Kidney epithelial cell (primary cell): ENCODE results near the gene WNT1. TPM values are rescaled to one million over a fixed set of nuclear protein-coding genes. Genes with fewer than 3 reads are reported as not detected.

Experiments
- DNase-seq: peaks from one replicate; pipeline ENCODE4 v3.0.0-alpha.2; 2010; ENCODE audit warnings: low read depth
- H3K27me3 ChIP-seq: 2 replicates; pipeline ENCODE4 v1.6.0; 2011; ENCODE audit warnings: low read length; ENCODE audit not compliant: control insufficient read depth, insufficient read depth
- H3K36me3 ChIP-seq: 2 replicates; pipeline ENCODE4 v1.5.1; 2011; ENCODE audit warnings: low read length; ENCODE audit not compliant: control insufficient read depth, insufficient read depth
- H3K4me3 ChIP-seq: 2 replicates; pipeline ENCODE4 v1.5.1; 2011; ENCODE audit warnings: low read depth, mild to moderate bottlenecking, control low read depth, low read length
- total RNA-seq: library from RNA; depleted of rRNA; stranded (reverse); fragments of >200 nt; gene quantifications from 2 replicates; pipeline ENCODE4 v1.2.3, GENCODE V29; 2015
- TF ChIP-seq, protein P1 (sequence below): IDR thresholded peaks from 2 replicates; pipeline ENCODE4 v1.5.1; 2011; ENCODE audit warnings: mild to moderate bottlenecking, moderate library complexity, low read length, control low read depth, inconsistent platforms; ENCODE audit not compliant: insufficient read depth, poor library complexity, severe bottlenecking

WNT1 gene
- total RNA-seq, 1 donor from 2014 or later: not detected

GRCh38 chr12:48973531-48973930 is 4.6 kb upstream of the WNT1 start:
- Histone ChIP-seq H3K36me3 (no peaks in the 10 kb centered on the region), H3K27me3 (peaks cover 83% of the 10 kb centered on the region), H3K4me3 (no peak overlapping the region)
- DNase-seq: no peak
- TF ChIP-seq, protein P1, sequence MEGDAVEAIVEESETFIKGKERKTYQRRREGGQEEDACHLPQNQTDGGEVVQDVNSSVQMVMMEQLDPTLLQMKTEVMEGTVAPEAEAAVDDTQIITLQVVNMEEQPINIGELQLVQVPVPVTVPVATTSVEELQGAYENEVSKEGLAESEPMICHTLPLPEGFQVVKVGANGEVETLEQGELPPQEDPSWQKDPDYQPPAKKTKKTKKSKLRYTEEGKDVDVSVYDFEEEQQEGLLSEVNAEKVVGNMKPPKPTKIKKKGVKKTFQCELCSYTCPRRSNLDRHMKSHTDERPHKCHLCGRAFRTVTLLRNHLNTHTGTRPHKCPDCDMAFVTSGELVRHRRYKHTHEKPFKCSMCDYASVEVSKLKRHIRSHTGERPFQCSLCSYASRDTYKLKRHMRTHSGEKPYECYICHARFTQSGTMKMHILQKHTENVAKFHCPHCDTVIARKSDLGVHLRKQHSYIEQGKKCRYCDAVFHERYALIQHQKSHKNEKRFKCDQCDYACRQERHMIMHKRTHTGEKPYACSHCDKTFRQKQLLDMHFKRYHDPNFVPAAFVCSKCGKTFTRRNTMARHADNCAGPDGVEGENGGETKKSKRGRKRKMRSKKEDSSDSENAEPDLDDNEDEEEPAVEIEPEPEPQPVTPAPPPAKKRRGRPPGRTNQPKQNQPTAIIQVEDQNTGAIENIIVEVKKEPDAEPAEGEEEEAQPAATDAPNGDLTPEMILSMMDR: no peak

DNA sequence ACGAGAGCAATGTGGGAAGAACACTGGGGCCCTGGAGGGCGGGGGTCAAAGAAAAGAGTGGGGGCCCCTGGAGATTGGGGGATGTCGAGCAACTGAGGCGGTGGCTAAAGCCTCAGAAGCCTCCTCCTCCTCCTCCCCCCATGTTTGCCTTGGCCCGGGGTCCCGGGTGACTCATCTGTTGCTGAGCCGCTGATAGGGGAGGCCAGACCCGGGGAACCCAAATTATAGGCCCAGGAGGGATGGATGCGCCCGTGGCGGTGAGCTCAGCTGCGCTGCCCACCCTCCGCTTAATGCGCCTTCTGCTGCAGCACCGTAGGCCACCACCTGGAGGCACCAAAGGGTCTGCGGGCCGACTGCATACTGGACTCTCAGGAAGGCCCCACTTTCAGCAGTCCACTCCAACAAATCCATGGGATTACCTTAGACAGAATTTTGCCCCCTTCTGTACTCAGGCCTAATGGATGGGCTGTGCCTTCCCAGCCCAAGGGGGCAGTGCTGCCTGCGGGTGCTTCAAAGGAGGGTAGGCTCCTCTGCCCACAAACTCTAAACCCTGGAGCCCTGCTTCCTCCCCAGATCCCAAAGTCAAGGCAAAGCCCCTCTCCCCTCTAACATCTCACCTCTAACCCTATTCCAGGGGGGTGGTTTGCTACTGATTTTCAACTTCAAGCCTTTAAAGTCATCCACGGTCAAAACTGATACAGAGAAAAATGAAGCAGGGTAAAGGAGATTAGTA is 4.0 kb upstream of the WNT1 start:
- Histone ChIP-seq H3K36me3 (no peaks in the 10 kb centered on the region), H3K27me3 (peaks cover 87% of the 10 kb centered on the region), H3K4me3 (no peak overlapping the region)
- no peak for DNase-seq
- TF ChIP-seq, protein P1: peak; percentile 71

DNA sequence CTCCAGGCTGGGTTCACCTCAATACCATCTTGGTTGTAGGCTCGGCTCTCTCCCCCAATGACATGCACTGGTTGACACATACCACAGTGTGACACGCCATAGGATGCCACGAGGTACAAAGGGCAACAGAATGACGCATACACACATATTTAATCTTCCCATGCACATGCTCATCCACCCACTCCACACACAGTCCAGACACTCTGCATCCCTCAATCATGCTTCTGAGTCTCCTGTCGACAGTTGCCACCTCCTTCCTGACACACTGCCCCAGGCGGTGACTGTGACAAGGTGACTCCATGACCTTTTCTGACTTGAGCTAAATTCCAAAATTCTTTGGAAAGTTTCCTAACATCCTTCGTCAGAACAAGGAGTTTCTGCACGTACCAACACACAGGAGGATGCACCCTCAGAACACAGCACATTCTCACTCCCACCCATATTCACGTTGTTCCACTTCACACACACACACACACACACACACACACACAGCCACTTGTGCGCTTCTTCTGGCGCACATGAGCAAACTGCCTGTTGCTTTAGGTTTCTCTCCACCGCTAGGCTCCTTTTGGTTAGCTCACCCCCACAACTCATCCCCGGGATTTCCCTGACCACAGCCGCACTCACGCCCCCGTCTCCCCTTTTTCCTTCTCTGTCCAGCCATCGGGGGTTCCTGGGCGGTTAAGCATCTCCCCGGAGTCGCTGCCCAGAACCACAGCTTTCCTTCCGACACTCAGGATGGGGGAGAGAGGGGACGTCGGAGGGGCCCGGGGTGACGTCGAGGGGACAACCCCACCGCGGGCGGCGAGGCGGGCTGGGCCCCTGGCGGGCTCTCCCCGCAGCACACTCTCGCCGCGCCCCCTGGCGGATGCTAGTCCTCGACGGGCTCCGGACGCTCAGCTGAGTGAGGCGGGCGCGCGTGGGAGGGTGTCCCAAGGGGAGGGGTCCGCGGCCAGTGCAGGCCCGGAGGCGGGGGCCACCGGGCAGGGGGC is 536 bp upstream of the WNT1 start:
- TF ChIP-seq, protein P1: peak; percentile 53
- DNase-seq: no peak
- Histone ChIP-seq H3K4me3 (no peak overlapping the region), H3K27me3 (peaks cover 87% of the 10 kb centered on the region), H3K36me3 (no peaks in the 10 kb centered on the region)

DNA sequence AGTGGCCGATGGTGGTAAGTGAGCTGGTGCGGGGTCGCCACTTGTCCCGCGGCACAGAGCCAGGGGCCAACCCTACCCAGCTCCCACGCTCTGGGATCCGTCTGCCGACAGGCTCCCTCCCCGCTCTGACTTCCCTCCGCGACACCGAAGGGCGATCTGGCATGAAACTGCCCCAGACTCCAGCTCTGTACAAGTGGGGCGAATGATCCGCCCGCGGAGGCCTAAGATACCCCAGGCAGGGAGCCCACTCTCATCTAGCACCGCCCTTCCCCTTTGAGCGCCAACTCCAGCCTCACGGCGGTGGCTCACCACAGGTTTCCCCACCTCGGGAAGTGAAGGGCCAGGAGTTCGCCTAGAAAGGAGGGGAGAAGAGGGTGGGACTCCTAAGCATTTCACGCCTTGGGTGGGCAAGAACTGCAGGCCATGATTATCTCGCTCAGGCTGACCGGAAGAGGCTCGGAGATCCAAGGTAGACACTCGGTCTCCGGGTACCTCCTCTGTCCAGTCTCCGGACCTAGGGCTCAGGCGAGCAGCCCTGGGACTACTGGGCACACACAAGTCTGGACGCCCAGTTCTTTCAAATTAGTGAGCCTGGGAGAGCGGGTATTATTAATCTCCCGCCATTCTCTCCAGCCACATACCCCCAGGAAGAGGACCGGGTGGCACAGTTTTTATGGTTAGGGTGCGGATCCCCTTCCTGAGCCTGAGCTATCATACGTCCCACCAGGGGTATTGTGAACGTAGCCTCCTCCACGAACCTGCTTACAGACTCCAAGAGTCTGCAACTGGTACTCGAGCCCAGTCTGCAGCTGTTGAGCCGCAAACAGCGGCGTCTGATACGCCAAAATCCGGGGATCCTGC is 849 bp downstream of the WNT1 start:
- H3K4me3 ChIP-seq: no peak overlapping the region
- TF ChIP-seq, protein P1: no peak
- DNase-seq: no peak
- no peaks in the 10 kb centered on the region for H3K36me3 ChIP-seq
- H3K27me3 ChIP-seq: peaks cover 85% of the 10 kb centered on the region

- DNase-seq: no peak
- H3K4me3 ChIP-seq: no peak overlapping the region
- peaks cover 86% of the 10 kb centered on the region for H3K27me3 ChIP-seq
- TF ChIP-seq, protein P1: no peak
- H3K36me3 ChIP-seq: no peaks in the 10 kb centered on the region
Measured at GRCh38 chr12:48979602-48980388, 1.7 kb downstream of the WNT1 start.
